ENCODE data around the gene HOTAIR.

HOTAIR gene

DNA sequence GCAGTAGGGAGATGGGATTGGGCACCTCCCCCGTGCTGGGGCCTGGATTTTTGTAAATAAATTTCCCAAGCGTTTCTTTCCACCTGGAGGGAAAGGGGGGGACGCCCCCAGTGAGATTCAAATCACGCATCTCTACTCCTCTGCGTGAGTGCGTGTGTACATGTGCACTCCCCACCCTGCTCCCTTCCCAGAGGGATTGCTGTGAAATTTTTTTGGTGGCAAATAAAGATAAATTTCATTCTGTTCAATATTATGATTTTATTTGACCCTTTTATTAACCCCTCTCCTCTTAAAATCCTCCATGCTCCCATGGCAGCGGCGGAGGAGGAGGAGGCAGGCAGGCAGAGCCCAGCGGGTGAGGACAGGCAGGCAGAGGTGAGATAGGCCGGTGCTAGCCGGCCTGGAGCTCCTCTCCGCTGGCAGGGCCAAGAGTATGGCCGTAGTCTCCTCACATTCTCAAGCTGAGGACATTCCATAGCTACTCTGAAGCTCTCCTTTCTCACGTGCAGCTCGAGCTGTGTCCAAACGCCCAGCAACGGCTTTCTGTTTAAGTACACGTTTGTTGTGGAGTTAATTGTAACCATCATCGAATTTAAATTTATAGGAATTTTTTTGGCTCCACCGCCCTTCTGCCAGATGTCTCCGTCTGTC, 1.5 kb upstream of the HOTAIR start:
- Histone ChIP-seq H3K9me3 (no peaks in the 10 kb centered on the region), H3K27me3 (peaks cover 100% of the 10 kb centered on the region), H3K36me3 (no peaks in the 10 kb centered on the region), H3K4me1 (ENCODE audit: control insufficient read depth in 1 of 2, insufficient read depth in 1 of 2, low read depth in 1 of 2, low read length in 1 of 2) (peaks cover 0 to 23% of the 10 kb centered on the region in 2 experiments), H3K27ac (no peak overlapping the region), H3K4me3 (ENCODE audit: low read depth in 1 of 2, low read length in 1 of 2) (no peak overlapping the region)
- TF ChIP-seq, protein P1, sequence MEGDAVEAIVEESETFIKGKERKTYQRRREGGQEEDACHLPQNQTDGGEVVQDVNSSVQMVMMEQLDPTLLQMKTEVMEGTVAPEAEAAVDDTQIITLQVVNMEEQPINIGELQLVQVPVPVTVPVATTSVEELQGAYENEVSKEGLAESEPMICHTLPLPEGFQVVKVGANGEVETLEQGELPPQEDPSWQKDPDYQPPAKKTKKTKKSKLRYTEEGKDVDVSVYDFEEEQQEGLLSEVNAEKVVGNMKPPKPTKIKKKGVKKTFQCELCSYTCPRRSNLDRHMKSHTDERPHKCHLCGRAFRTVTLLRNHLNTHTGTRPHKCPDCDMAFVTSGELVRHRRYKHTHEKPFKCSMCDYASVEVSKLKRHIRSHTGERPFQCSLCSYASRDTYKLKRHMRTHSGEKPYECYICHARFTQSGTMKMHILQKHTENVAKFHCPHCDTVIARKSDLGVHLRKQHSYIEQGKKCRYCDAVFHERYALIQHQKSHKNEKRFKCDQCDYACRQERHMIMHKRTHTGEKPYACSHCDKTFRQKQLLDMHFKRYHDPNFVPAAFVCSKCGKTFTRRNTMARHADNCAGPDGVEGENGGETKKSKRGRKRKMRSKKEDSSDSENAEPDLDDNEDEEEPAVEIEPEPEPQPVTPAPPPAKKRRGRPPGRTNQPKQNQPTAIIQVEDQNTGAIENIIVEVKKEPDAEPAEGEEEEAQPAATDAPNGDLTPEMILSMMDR (IDR thresholded peaks at IDR 0.05) = no peak

DNA sequence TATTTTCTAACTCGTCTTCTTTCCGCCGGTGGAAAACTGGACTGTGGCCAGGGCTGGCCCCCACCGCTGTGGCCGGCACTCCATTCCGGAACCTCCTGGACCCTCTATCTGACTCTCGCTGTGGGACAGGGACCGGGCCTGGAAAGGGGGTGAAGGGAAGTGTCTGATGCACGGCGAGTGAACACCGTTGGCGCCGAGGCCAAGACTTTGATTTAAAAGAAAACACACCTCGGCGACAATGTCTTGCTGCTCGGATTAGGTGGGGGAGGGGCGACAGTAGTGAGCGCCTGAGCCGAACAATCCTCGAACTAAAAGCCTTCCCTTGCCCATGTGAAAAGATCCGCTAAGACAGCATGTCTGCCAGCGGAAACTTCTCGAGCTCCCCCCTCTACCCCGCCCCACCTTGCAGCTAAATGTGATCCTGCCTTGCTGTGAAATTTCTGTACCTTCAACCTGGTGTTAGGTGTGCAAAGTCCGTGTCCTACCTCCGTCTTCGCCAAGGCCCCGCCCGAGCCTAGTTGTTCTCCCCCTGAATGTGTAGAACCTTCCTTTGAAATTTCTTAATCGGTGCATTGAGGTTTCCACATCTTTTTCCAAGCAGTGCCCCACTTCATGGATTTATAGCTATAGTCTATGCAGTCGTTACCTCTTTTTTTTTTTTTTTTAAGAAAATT, 862 bp upstream of the HOTAIR start:
- TF ChIP-seq, protein P1 (IDR thresholded peaks at IDR 0.05) = no peak
- H3K27ac ChIP-seq = no peak overlapping the region
- H3K9me3 ChIP-seq = no peaks in the 10 kb centered on the region
- H3K27me3 ChIP-seq = peaks cover 100% of the 10 kb centered on the region
- H3K36me3 ChIP-seq = no peaks in the 10 kb centered on the region
- no peak overlapping the region for H3K4me3 ChIP-seq (ENCODE audit: low read depth in 1 of 2, low read length in 1 of 2)
- H3K4me1 ChIP-seq (ENCODE audit: control insufficient read depth in 1 of 2, insufficient read depth in 1 of 2, low read depth in 1 of 2, low read length in 1 of 2) = peaks cover 0 to 23% of the 10 kb centered on the region in 2 experiments

DNA sequence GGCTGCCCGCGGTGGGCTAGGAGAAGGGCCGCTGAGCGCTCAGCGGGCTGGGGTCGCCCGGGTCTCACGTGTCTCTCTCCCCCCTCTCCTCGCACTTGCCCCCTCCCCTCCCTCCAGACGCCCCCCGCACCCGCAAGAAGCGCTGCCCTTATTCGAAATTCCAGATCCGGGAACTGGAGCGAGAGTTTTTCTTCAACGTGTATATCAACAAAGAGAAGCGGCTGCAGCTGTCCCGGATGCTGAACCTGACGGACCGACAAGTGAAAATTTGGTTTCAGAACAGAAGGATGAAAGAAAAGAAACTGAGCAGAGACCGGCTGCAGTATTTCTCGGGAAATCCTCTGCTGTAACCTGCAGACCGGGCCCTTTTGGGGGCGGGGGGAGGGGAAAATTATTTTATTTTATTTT, 314 bp upstream of the HOTAIR start:
- no peaks in the 10 kb centered on the region for H3K36me3 ChIP-seq
- peaks cover 0 to 23% of the 10 kb centered on the region in 2 experiments for H3K4me1 ChIP-seq (ENCODE audit: control insufficient read depth in 1 of 2, insufficient read depth in 1 of 2, low read depth in 1 of 2, low read length in 1 of 2)
- peaks cover 100% of the 10 kb centered on the region for H3K27me3 ChIP-seq
- H3K9me3 ChIP-seq = no peaks in the 10 kb centered on the region
- no peak overlapping the region for H3K4me3 ChIP-seq (ENCODE audit: low read depth in 1 of 2, low read length in 1 of 2)
- H3K27ac ChIP-seq = no peak overlapping the region
- TF ChIP-seq, protein P1 (IDR thresholded peaks at IDR 0.05) = no peak

DNA sequence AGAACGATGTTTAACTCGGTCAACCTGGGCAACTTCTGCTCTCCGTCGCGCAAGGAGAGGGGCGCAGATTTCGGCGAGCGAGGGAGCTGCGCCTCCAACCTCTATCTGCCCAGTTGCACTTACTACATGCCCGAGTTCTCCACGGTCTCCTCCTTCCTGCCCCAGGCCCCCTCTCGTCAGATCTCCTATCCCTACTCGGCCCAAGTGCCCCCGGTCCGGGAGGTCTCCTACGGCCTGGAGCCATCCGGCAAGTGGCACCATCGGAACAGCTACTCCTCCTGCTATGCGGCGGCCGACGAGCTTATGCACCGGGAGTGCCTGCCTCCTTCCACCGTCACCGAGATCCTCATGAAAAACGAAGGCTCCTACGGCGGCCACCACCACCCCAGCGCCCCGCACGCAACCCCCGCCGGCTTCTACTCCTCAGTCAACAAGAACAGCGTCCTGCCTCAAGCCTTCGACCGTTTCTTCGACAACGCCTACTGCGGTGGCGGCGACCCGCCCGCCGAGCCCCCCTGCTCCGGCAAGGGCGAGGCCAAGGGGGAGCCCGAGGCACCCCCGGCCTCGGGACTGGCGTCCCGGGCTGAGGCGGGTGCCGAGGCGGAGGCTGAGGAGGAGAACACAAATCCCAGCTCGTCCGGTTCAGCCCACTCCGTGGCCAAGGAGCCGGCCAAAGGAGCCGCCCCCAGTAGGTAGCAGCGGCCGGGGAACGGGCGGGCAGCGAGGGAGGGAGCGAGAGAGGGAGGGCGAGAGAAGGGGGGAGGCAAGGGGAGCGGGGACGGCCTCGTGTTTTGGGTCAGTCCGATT, 1.3 kb downstream of the HOTAIR start:
- Histone ChIP-seq H3K36me3 (no peaks in the 10 kb centered on the region), H3K9me3 (no peaks in the 10 kb centered on the region), H3K4me3 (ENCODE audit: low read depth in 1 of 2, low read length in 1 of 2) (peak overlapping the region in 1 of 2 experiments; percentile 38), H3K4me1 (ENCODE audit: control insufficient read depth in 1 of 2, insufficient read depth in 1 of 2, low read depth in 1 of 2, low read length in 1 of 2) (peaks cover 0 to 23% of the 10 kb centered on the region in 2 experiments), H3K27ac (no peak overlapping the region), H3K27me3 (peaks cover 100% of the 10 kb centered on the region)
- TF ChIP-seq, protein P1 (IDR thresholded peaks at IDR 0.05) = no peak

DNA sequence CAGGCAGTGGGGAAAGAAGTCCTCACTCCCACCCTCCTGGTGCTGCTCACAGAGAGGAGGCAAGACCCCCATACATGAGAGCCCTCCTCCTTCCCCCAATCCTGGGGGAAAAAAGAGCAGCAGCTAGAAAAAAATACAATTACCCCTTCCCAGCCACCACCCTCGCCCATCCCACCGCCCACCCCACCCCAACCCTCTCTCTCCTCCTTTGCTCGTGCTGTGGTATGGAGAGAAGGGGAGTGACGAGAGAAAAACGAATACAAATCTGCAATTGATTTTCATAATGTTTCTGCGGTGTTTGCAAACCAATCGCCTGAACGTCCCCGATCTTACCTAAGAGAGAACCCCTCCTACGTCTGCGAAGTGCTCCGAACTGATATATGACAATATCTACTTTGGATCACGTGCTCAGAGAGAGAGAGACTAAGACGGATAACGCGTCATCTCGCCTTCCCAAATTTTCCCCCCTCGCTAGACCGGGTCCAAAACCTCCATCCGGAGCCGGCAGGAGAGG, 2.0 kb downstream of the HOTAIR start, which contains the start of gene HOXC11:
Gene HOXC11, plus strand, starts transcription at position 405 of the 514 bp plus-strand sequence. CDS start 116 bp downstream, outside the sequence.
- TF ChIP-seq, protein P1 (IDR thresholded peaks at IDR 0.05) = no peak
- H3K36me3 ChIP-seq = no peaks in the 10 kb centered on the region
- H3K27ac ChIP-seq = no peak within 1 kb of the TSS
- peaks cover 100% of the 10 kb centered on the region for H3K27me3 ChIP-seq
- H3K9me3 ChIP-seq = no peaks in the 10 kb centered on the region
- peak within 1 kb of the TSS in 1 of 2 experiments; percentile 38 for H3K4me3 ChIP-seq (ENCODE audit: low read depth in 1 of 2, low read length in 1 of 2)
- H3K4me1 ChIP-seq (ENCODE audit: control insufficient read depth in 1 of 2, insufficient read depth in 1 of 2, low read depth in 1 of 2, low read length in 1 of 2) = peaks cover 0 to 23% of the 10 kb centered on the region in 2 experiments

Data from neutrophil (primary cell).